Osteoblast (primary cell): ENCODE measurements around the gene AOAH. TPM values are rescaled to one million over a fixed set of nuclear protein-coding genes. Genes with fewer than 3 reads are reported as not detected.

Experiments used
- DNase-seq: peaks from one replicate; pipeline ENCODE4 v3.0.0; 2011; ENCODE audit warnings: low spot score, mixed read lengths; ENCODE audit not compliant: insufficient read length; ENCODE audit errors: missing footprints
- H2AFZ ChIP-seq: 2 replicates; pipeline ENCODE4 v1.6.0; 2011; ENCODE audit warnings: mild to moderate bottlenecking, low read length
- H3K27ac ChIP-seq: 2 replicates; pipeline ENCODE4 v1.5.1; 2011; ENCODE audit warnings: mild to moderate bottlenecking, low read depth, low read length, moderate library complexity
- H3K27me3 ChIP-seq: 2 replicates; pipeline ENCODE4 v1.6.0; 2012; ENCODE audit warnings: mild to moderate bottlenecking, control low read depth, inconsistent platforms, low read length, moderate library complexity; ENCODE audit not compliant: insufficient read depth
- H3K36me3 ChIP-seq: 2 replicates; pipeline ENCODE4 v1.5.1; 2011; ENCODE audit warnings: mild to moderate bottlenecking, low read length, control low read depth, moderate library complexity; ENCODE audit not compliant: insufficient read depth
- H3K4me1 ChIP-seq: 2 replicates; pipeline ENCODE4 v1.5.1; 2011; ENCODE audit warnings: mild to moderate bottlenecking, low read length, control low read depth, moderate library complexity; ENCODE audit not compliant: insufficient read depth
- H3K4me2 ChIP-seq: 2 replicates; pipeline ENCODE4 v1.6.0; 2011; ENCODE audit warnings: mild to moderate bottlenecking, low read length; ENCODE audit not compliant: insufficient read depth
- H3K4me3 ChIP-seq: fragments of 200-600 bp; sonication (generic); 3 replicates; pipeline ENCODE4 v1.5.1; 2012; ENCODE audit warnings: mild to moderate bottlenecking, low read length, inconsistent platforms; ENCODE audit not compliant: insufficient read depth
- H3K79me2 ChIP-seq: 2 replicates; pipeline ENCODE4 v1.6.0; 2012; ENCODE audit warnings: mild to moderate bottlenecking, low read length, control low read depth, inconsistent platforms; ENCODE audit not compliant: insufficient read depth
- H3K9me3 ChIP-seq: 2 replicates; pipeline ENCODE4 v1.5.1; 2011; ENCODE audit warnings: low read depth, low read length, control low read depth
- H4K20me1 ChIP-seq: 2 replicates; pipeline ENCODE4 v1.6.0; 2012; ENCODE audit warnings: mild to moderate bottlenecking, low read length, control low read depth; ENCODE audit not compliant: insufficient read depth
- CTCF ChIP-seq: IDR thresholded peaks from 2 replicates; pipeline ENCODE4 v1.5.1; 2011; ENCODE audit warnings: mild to moderate bottlenecking, low read depth, low read length, moderate library complexity; ENCODE audit errors: extremely low read depth
- total RNA-seq: library from RNA; depleted of rRNA; stranded (reverse); fragments of >200 nt; gene quantifications from 2 replicates; pipeline ENCODE4 v1.2.3, GENCODE V29; 2012

AOAH gene
- total RNA-seq, 1 donor = under 0.01 TPM

GRCh38 chr7:36642414-36642813 lies 81.9 kb downstream of the AOAH start:
- no peak for TF ChIP-seq CTCF

GRCh38 chr7:36642010-36642409 lies 82.3 kb downstream of the AOAH start:
- Histone ChIP-seq H3K4me2 (no peak overlapping the region), H2AFZ (no peak overlapping the region), H3K4me3 (no peak overlapping the region), H3K79me2 (no peaks in the 10 kb centered on the region), H3K9me3 (no peaks in the 10 kb centered on the region), H3K27me3 (peaks cover 7% of the 10 kb centered on the region), H4K20me1 (no peaks in the 10 kb centered on the region), H3K27ac (no peak overlapping the region), H3K36me3 (no peaks in the 10 kb centered on the region), H3K4me1 (peaks cover 3% of the 10 kb centered on the region)
- no peak for DNase-seq
- no peak for TF ChIP-seq CTCF

More at GRCh38 chr7:36642414-36642813, 81.9 kb downstream of the AOAH start:
- Histone ChIP-seq H4K20me1 (no peaks in the 10 kb centered on the region), H3K27ac (no peak overlapping the region), H3K27me3 (peaks cover 7% of the 10 kb centered on the region), H3K36me3 (no peaks in the 10 kb centered on the region), H3K4me2 (no peak overlapping the region), H3K79me2 (no peaks in the 10 kb centered on the region), H3K9me3 (no peaks in the 10 kb centered on the region), H3K4me3 (no peak overlapping the region), H3K4me1 (peaks cover 3% of the 10 kb centered on the region), H2AFZ (no peak overlapping the region)
- no peak for DNase-seq

GRCh38 chr7:36640682-36641081 lies 83.6 kb downstream of the AOAH start:
- Histone ChIP-seq H3K4me2 (no peak overlapping the region), H2AFZ (no peak overlapping the region), H3K4me1 (peaks cover 3% of the 10 kb centered on the region), H3K4me3 (no peak overlapping the region), H3K36me3 (no peaks in the 10 kb centered on the region), H4K20me1 (no peaks in the 10 kb centered on the region), H3K27ac (no peak overlapping the region), H3K9me3 (no peaks in the 10 kb centered on the region), H3K79me2 (no peaks in the 10 kb centered on the region), H3K27me3 (peaks cover 7% of the 10 kb centered on the region)
- no peak for TF ChIP-seq CTCF
- DNase-seq = no peak

- DNase-seq = no peak
- Histone ChIP-seq H3K4me3 (no peak overlapping the region), H3K27ac (no peak overlapping the region), H4K20me1 (no peaks in the 10 kb centered on the region), H3K9me3 (no peaks in the 10 kb centered on the region), H3K4me2 (no peak overlapping the region), H3K36me3 (no peaks in the 10 kb centered on the region), H3K79me2 (no peaks in the 10 kb centered on the region), H2AFZ (no peak overlapping the region), H3K4me1 (no peaks in the 10 kb centered on the region), H3K27me3 (peaks cover 3% of the 10 kb centered on the region)
- TF ChIP-seq CTCF = no peak
Measured at GRCh38 chr7:36639826-36640225, 84.5 kb downstream of the AOAH start.
